HEK293 (cell line): ENCODE data around the gene CASP10.
A peak's percentile ranks its signal among the peaks of the same experiment; 100 is the strongest.

ENCODE experiments used
- CTCF ChIA-PET: fragments of 350-600 bp; formaldehyde crosslinking; extraction: SDS; loops from one replicate; lab custom pipeline; 2021; ENCODE audit warnings: antibody characterized with exemption; lab: Yijun Ruan, JAX
- POLR2A ChIA-PET: fragments of 300-600 bp; formaldehyde crosslinking; extraction: SDS; loops from one replicate; lab custom pipeline; 2020; ENCODE audit warnings: antibody characterized with exemption, inconsistent platforms; lab: Yijun Ruan, JAX
- H3K27ac ChIP-seq: fragments of 200-500 bp; sonication (Bioruptor generic); 2 replicates; pipeline ENCODE4 v1.5.1; 2014; ENCODE audit warnings: low read depth, low read length, control low read depth, inconsistent platforms; ENCODE audit errors: extremely low read depth
- H3K36me3 ChIP-seq, 2 experiments: fragments of 200-500 bp in 1 of 2; sonication (Bioruptor generic) in 1 of 2; 1 replicate in 1 of 2; 2 replicates in 1 of 2; pipeline ENCODE4 v1.5.1; 2014 to 2017; ENCODE audit warnings: inconsistent platforms in 2 of 2, low read length in 2 of 2; ENCODE audit not compliant: control insufficient read depth in 2 of 2, insufficient read depth in 1 of 2
- H3K4me1 ChIP-seq: fragments of 200-500 bp; sonication (Bioruptor generic); 2 replicates; pipeline ENCODE4 v1.5.1; 2014; ENCODE audit warnings: mild to moderate bottlenecking, low read length, inconsistent platforms; ENCODE audit not compliant: control insufficient read depth, insufficient read depth
- H3K4me3 ChIP-seq: 2 replicates; pipeline ENCODE4 v1.5.1; 2011; ENCODE audit warnings: low read depth, mild to moderate bottlenecking, control low read depth, low read length, moderate library complexity
- H3K9me3 ChIP-seq: fragments of 200-500 bp; sonication (Bioruptor generic); 2 replicates; pipeline ENCODE4 v1.5.1; 2014; ENCODE audit warnings: low read depth, low read length, inconsistent platforms; ENCODE audit not compliant: control insufficient read depth, insufficient read depth
- HOXA7 ChIP-seq: sonication (generic); formaldehyde crosslinking; IDR thresholded peaks from 2 replicates; pipeline ENCODE4 v1.8.1; 2022; ENCODE audit warnings: missing genetic modification reagents, borderline replicate concordance
- KLF8 ChIP-seq: fragments of 450-650 bp; formaldehyde crosslinking; IDR thresholded peaks from 2 replicates; pipeline ENCODE4 v1.5.1; 2016; ENCODE audit warnings: missing biosample characterization, missing genetic modification characterization
- SP3 ChIP-seq: fragments of 450-650 bp; formaldehyde crosslinking; IDR thresholded peaks from 2 replicates; pipeline ENCODE4 v1.5.1; 2016; ENCODE audit warnings: missing biosample characterization, missing genetic modification characterization
- ZBTB26 ChIP-seq: fragments of 450-650 bp; formaldehyde crosslinking; optimal IDR thresholded peaks from 2 replicates; pipeline ENCODE3; 2016; ENCODE audit warnings: missing biosample characterization, mild to moderate bottlenecking, missing genetic modification characterization
- ZFP69B ChIP-seq: fragments of 450-650 bp; formaldehyde crosslinking; IDR thresholded peaks from 2 replicates; pipeline ENCODE4 v1.5.1; 2016; ENCODE audit warnings: missing biosample characterization, missing genetic modification characterization
- ZNF133 ChIP-seq: fragments of 450-650 bp; formaldehyde crosslinking; IDR thresholded peaks from 2 replicates; pipeline ENCODE4 v1.5.1; 2016; ENCODE audit warnings: missing biosample characterization, missing genetic modification characterization
- ZNF223 ChIP-seq: fragments of 450-650 bp; formaldehyde crosslinking; IDR thresholded peaks from 2 replicates; pipeline ENCODE4 v1.5.1; 2016; ENCODE audit warnings: missing biosample characterization, missing genetic modification characterization
- ZNF266 ChIP-seq: fragments of 450-650 bp; formaldehyde crosslinking; IDR thresholded peaks from 2 replicates; pipeline ENCODE4 v1.5.1; 2016; ENCODE audit warnings: missing biosample characterization, missing genetic modification characterization, low read depth
- ZNF280C ChIP-seq: fragments of 450-650 bp; formaldehyde crosslinking; IDR thresholded peaks from 2 replicates; pipeline ENCODE4 v1.5.1; 2016; ENCODE audit warnings: missing biosample characterization, missing genetic modification characterization
- ZNF354C ChIP-seq: fragments of 450-650 bp; formaldehyde crosslinking; IDR thresholded peaks from 2 replicates; pipeline ENCODE4 v1.5.1; 2016; ENCODE audit warnings: missing biosample characterization, missing genetic modification characterization, low read depth, borderline replicate concordance
- ZNF394 ChIP-seq: fragments of 450-650 bp; formaldehyde crosslinking; IDR thresholded peaks from 2 replicates; pipeline ENCODE4 v1.5.1; 2016; ENCODE audit warnings: missing biosample characterization, missing genetic modification characterization, mild to moderate bottlenecking, moderate library complexity, borderline replicate concordance
- ZNF449 ChIP-seq: fragments of 450-650 bp; formaldehyde crosslinking; IDR thresholded peaks from 2 replicates; pipeline ENCODE4 v1.5.1; 2017; ENCODE audit warnings: missing biosample characterization, mild to moderate bottlenecking, missing genetic modification characterization, moderate library complexity
- ZNF518A ChIP-seq: fragments of 450-650 bp; formaldehyde crosslinking; conservative IDR thresholded peaks from 2 replicates; pipeline ENCODE4 v1.5.1; 2016; ENCODE audit warnings: low read depth, missing biosample characterization, missing genetic modification characterization
- ZNF623 ChIP-seq: fragments of 450-650 bp; formaldehyde crosslinking; IDR thresholded peaks from 2 replicates; pipeline ENCODE4 v1.5.1; 2016; ENCODE audit warnings: missing biosample characterization, missing genetic modification characterization
- ZNF624 ChIP-seq: fragments of 450-650 bp; formaldehyde crosslinking; IDR thresholded peaks from 2 replicates; pipeline ENCODE4 v1.5.1; 2017; ENCODE audit warnings: missing biosample characterization, missing genetic modification characterization
- ZNF704 ChIP-seq: fragments of 450-650 bp; formaldehyde crosslinking; IDR thresholded peaks from 2 replicates; pipeline ENCODE4 v1.5.1; 2016; ENCODE audit warnings: missing biosample characterization, missing genetic modification characterization
- ZNF837 ChIP-seq: fragments of 450-650 bp; formaldehyde crosslinking; IDR thresholded peaks from 2 replicates; pipeline ENCODE4 v1.5.1; 2016; ENCODE audit warnings: missing biosample characterization, missing genetic modification characterization
- ZNF843 ChIP-seq: fragments of 450-650 bp; formaldehyde crosslinking; IDR thresholded peaks from 2 replicates; pipeline ENCODE4 v1.5.1; 2016; ENCODE audit warnings: missing biosample characterization, missing genetic modification characterization
- ZXDB ChIP-seq: fragments of 450-650 bp; formaldehyde crosslinking; IDR thresholded peaks from 2 replicates; pipeline ENCODE4 v1.5.1; 2016; ENCODE audit warnings: missing biosample characterization, missing genetic modification characterization
- TF ChIP-seq, protein P1 (sequence below): fragments of 450-650 bp; formaldehyde crosslinking; conservative IDR thresholded peaks from 2 replicates; pipeline ENCODE4 v1.5.1; 2016; ENCODE audit warnings: low read depth, missing biosample characterization, missing genetic modification characterization
- TF ChIP-seq, protein P2 (sequence below): sonication (generic); formaldehyde crosslinking; IDR thresholded peaks from 2 replicates; pipeline ENCODE4 v1.8.1; 2022; ENCODE audit warnings: mild to moderate bottlenecking, moderate library complexity, missing genetic modification reagents

CASP10 gene

DNA sequence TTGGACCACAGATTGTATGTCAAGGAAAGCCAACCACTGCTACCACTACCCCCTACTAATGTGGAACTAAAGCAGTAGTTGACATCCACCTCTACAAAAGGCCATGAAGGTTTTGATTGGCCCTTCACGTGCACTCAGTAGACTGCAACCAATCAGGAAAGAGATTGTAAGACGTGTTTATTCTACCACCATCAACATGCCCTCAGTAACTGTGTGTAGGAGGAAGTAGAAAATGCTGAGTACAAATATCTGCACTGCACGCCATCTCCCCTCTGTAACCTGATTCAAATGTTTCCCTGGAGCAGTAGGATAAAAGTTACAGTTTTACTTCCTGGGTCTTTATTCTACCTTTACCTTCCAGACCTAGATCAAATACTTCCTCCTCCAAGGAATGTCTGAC, 2.9 kb upstream of the CASP10 start (continued):
- TF ChIP-seq HOXA7: no peak
- TF ChIP-seq ZNF266 (tag by site-specific recombination): no peak
- TF ChIP-seq ZNF837 (tag by site-specific recombination): no peak
- TF ChIP-seq, protein P1, sequence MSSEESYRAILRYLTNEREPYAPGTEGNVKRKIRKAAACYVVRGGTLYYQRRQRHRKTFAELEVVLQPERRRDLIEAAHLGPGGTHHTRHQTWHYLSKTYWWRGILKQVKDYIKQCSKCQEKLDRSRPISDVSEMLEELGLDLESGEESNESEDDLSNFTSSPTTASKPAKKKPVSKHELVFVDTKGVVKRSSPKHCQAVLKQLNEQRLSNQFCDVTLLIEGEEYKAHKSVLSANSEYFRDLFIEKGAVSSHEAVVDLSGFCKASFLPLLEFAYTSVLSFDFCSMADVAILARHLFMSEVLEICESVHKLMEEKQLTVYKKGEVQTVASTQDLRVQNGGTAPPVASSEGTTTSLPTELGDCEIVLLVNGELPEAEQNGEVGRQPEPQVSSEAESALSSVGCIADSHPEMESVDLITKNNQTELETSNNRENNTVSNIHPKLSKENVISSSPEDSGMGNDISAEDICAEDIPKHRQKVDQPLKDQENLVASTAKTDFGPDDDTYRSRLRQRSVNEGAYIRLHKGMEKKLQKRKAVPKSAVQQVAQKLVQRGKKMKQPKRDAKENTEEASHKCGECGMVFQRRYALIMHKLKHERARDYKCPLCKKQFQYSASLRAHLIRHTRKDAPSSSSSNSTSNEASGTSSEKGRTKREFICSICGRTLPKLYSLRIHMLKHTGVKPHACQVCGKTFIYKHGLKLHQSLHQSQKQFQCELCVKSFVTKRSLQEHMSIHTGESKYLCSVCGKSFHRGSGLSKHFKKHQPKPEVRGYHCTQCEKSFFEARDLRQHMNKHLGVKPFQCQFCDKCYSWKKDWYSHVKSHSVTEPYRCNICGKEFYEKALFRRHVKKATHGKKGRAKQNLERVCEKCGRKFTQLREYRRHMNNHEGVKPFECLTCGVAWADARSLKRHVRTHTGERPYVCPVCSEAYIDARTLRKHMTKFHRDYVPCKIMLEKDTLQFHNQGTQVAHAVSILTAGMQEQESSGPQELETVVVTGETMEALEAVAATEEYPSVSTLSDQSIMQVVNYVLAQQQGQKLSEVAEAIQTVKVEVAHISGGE (tag by site-specific recombination): no peak
- no peak for TF ChIP-seq ZNF843 (tag by site-specific recombination)
- no peak for TF ChIP-seq ZNF704 (tag by site-specific recombination)
- no peak for TF ChIP-seq ZNF280C (tag by site-specific recombination)

DNA sequence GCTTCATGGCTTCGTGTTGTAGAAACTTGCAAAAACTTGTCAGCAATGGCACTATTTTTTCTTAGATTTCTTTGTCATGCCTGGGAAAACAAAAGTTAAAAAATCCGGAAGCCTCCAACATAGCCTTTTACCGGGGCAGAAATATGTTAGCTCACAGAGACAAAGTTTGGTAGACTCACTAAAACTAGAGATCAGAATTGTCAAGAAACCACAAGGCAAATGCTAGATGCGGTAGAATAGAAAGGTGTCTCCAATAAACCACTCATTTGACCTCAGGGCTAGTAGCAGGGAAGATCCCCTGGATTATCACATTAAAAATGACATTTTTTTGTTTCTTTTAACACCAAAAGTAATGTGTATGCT, 405 bp downstream of the CASP10 start:
- no peaks in the 10 kb centered on the region for H3K4me1 ChIP-seq
- POLR2A ChIA-PET: interaction anchor here (1.1 to 2.4 kb wide), 2 partner anchors 49 to 319 kb away, joined by 3 to 13 read pairs; partner anchors contain the start of gene CLK1
- H3K9me3 ChIP-seq: no peaks in the 10 kb centered on the region
- peak overlapping the region; percentile 42 for H3K4me3 ChIP-seq
- CTCF ChIA-PET: interaction anchor here (0.6 to 3.1 kb wide), 18 partner anchors 10 to 282 kb away, joined by 3 to 53 read pairs (median 4); no protein-coding TSS in a partner anchor
- no peak overlapping the region for H3K27ac ChIP-seq
- peaks cover 0 to 24% of the 10 kb centered on the region in 2 experiments; a peak in 1 of 3 replicates for H3K36me3 ChIP-seq
- TF ChIP-seq ZNF223 (tag by site-specific recombination): no peak
- no peak for TF ChIP-seq ZNF624 (tag by site-specific recombination)
- TF ChIP-seq ZXDB (tag by site-specific recombination): no peak
- no peak for TF ChIP-seq ZNF518A (tag by site-specific recombination)
- no peak for TF ChIP-seq ZBTB26 (tag by site-specific recombination)
- TF ChIP-seq, protein P2, sequence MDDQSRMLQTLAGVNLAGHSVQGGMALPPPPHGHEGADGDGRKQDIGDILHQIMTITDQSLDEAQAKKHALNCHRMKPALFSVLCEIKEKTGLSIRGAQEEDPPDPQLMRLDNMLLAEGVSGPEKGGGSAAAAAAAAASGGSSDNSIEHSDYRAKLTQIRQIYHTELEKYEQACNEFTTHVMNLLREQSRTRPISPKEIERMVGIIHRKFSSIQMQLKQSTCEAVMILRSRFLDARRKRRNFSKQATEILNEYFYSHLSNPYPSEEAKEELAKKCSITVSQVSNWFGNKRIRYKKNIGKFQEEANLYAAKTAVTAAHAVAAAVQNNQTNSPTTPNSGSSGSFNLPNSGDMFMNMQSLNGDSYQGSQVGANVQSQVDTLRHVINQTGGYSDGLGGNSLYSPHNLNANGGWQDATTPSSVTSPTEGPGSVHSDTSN (CRISPR knock-in tag): no peak
- TF ChIP-seq SP3 (tag by site-specific recombination): no peak
- TF ChIP-seq ZFP69B (tag by site-specific recombination): no peak
- TF ChIP-seq ZNF133 (tag by site-specific recombination): no peak
- no peak for TF ChIP-seq ZNF354C
- no peak for TF ChIP-seq ZNF449 (tag by site-specific recombination)
- TF ChIP-seq ZNF623: no peak
- TF ChIP-seq ZNF394 (tag by site-specific recombination): no peak
- TF ChIP-seq KLF8 (tag by site-specific recombination): no peak
